ENCODE measurements around the gene SLC39A5.
"Not testable (repeated sequence)": the region's sequence is repeated elsewhere in the genome, so short reads cannot be mapped to it uniquely, and the experiment has no call there.

SLC39A5 gene

GRCh38 chr12:56193025-56193578, 36.7 kb upstream of the SLC39A5 start:
- no peak overlapping the region for H3K27ac ChIP-seq (replicated peaks; ENCODE audit: low read length)
- no peak overlapping the region for H3K4ac ChIP-seq (ENCODE audit: low read length)
- peak; percentile 65 for DNase-seq (ENCODE audit: low spot score)
- H3K4me1 ChIP-seq (ENCODE audit: control insufficient read depth in 2 of 2, insufficient read depth in 1 of 2, low read depth in 1 of 2, low read length in 2 of 2), result peaks cover under 1 to 4% of the 10 kb centered on the region in 2 donors
- no peak overlapping the region for H3K9ac ChIP-seq (ENCODE audit: low read depth, low read length, poor library complexity)
- no peak overlapping the region for H3K18ac ChIP-seq (ENCODE audit: low read length)
- no CpG with 5 or more reads among the region's 1 CpG for WGBS, 2 donors (ENCODE audit: extremely low coverage in 2 of 2, insufficient read length in 2 of 2, insufficient replicate concordance in 1 of 2)
- peak overlapping the region; percentile 74 for H2AFZ ChIP-seq (ENCODE audit: low read length)
- H3K79me1 ChIP-seq (ENCODE audit: low read depth, low read length), result no peaks in the 10 kb centered on the region
- no peak overlapping the region for H3K14ac ChIP-seq (ENCODE audit: low read length)
- H4K91ac ChIP-seq (ENCODE audit: low read depth, low read length, poor library complexity), result no peak overlapping the region
- H3K4me2 ChIP-seq (ENCODE audit: insufficient read depth, low read length, poor library complexity, severe bottlenecking), result no peak overlapping the region
- peaks cover 0 to under 1% of the 10 kb centered on the region in 2 donors for H3K36me3 ChIP-seq (replicated peaks in 1 of 2; ENCODE audit: control insufficient read depth in 2 of 2, insufficient read depth in 2 of 2, low read length in 2 of 2)
- no peak overlapping the region for H4K8ac ChIP-seq (ENCODE audit: low read depth, low read length)
- no peak overlapping the region for H2BK120ac ChIP-seq (ENCODE audit: low read depth, low read length)
- no peaks in the 10 kb centered on the region for H3K27me3 ChIP-seq (ENCODE audit: control insufficient read depth in 3 of 3, insufficient read depth in 3 of 3, low read depth in 1 of 3, low read length in 3 of 3)
- no peak overlapping the region for H2BK5ac ChIP-seq (ENCODE audit: low read length)
- no peak overlapping the region for H3K23ac ChIP-seq (ENCODE audit: low read depth, low read length, poor library complexity)
- no peak overlapping the region for H2BK15ac ChIP-seq (ENCODE audit: low read length)
- H2BK12ac ChIP-seq (ENCODE audit: low read length), result no peak overlapping the region
- H2AK5ac ChIP-seq (ENCODE audit: low read depth, low read length), result no peak overlapping the region
- H3K9me3 ChIP-seq (replicated peaks in 1 of 2; ENCODE audit: control insufficient read depth in 2 of 2, insufficient read depth in 1 of 2, low read depth in 1 of 2, low read length in 2 of 2), result no peaks in the 10 kb centered on the region
- H3K4me3 ChIP-seq (ENCODE audit: low read length in 2 of 2), result no peak overlapping the region

GRCh38 chr12:56196818-56197550, 32.9 kb upstream of the SLC39A5 start:
- not testable (repeated sequence) for H3K9ac ChIP-seq (ENCODE audit: low read depth, low read length, poor library complexity); H4K91ac ChIP-seq (ENCODE audit: low read depth, low read length, poor library complexity); H3K79me1 ChIP-seq (ENCODE audit: low read depth, low read length); H3K27ac ChIP-seq (replicated peaks; ENCODE audit: low read length); H2AK5ac ChIP-seq (ENCODE audit: low read depth, low read length); H3K18ac ChIP-seq (ENCODE audit: low read length); DNase-seq (ENCODE audit: low spot score); H2BK5ac ChIP-seq (ENCODE audit: low read length); H3K27me3 ChIP-seq (ENCODE audit: control insufficient read depth in 3 of 3, insufficient read depth in 3 of 3, low read depth in 1 of 3, low read length in 3 of 3); H2AFZ ChIP-seq (ENCODE audit: low read length); H2BK120ac ChIP-seq (ENCODE audit: low read depth, low read length); H4K8ac ChIP-seq (ENCODE audit: low read depth, low read length); H3K14ac ChIP-seq (ENCODE audit: low read length); H3K4me3 ChIP-seq (ENCODE audit: low read length in 2 of 2); H2BK15ac ChIP-seq (ENCODE audit: low read length); H2BK12ac ChIP-seq (ENCODE audit: low read length); H3K36me3 ChIP-seq (replicated peaks in 1 of 2; ENCODE audit: control insufficient read depth in 2 of 2, insufficient read depth in 2 of 2, low read length in 2 of 2); H3K4me1 ChIP-seq (ENCODE audit: control insufficient read depth in 2 of 2, insufficient read depth in 1 of 2, low read depth in 1 of 2, low read length in 2 of 2); H3K4ac ChIP-seq (ENCODE audit: low read length); H3K4me2 ChIP-seq (ENCODE audit: insufficient read depth, low read length, poor library complexity, severe bottlenecking); H3K9me3 ChIP-seq (replicated peaks in 1 of 2; ENCODE audit: control insufficient read depth in 2 of 2, insufficient read depth in 1 of 2, low read depth in 1 of 2, low read length in 2 of 2); H3K23ac ChIP-seq (ENCODE audit: low read depth, low read length, poor library complexity)
- WGBS, 2 donors (ENCODE audit: extremely low coverage in 2 of 2, insufficient read length in 2 of 2, insufficient replicate concordance in 1 of 2), result no CpG with 5 or more reads among the region's 11 CpGs

GRCh38 chr12:56197921-56198635, 31.8 kb upstream of the SLC39A5 start:
- Histone ChIP-seq H3K36me3 (replicated peaks in 1 of 2; ENCODE audit: control insufficient read depth in 2 of 2, insufficient read depth in 2 of 2, low read length in 2 of 2) (no peaks in the 10 kb centered on the region), H2BK120ac (ENCODE audit: low read depth, low read length) (no peak overlapping the region), H4K8ac (ENCODE audit: low read depth, low read length) (no peak overlapping the region), H2AK5ac (ENCODE audit: low read depth, low read length) (no peak overlapping the region), H2BK5ac (ENCODE audit: low read length) (no peak overlapping the region), H3K27ac (replicated peaks; ENCODE audit: low read length) (no peak overlapping the region), H3K4ac (ENCODE audit: low read length) (no peak overlapping the region), H2BK12ac (ENCODE audit: low read length) (no peak overlapping the region), H3K27me3 (ENCODE audit: control insufficient read depth in 3 of 3, insufficient read depth in 3 of 3, low read depth in 1 of 3, low read length in 3 of 3) (no peaks in the 10 kb centered on the region), H3K79me1 (ENCODE audit: low read depth, low read length) (no peaks in the 10 kb centered on the region), H3K14ac (ENCODE audit: low read length) (no peak overlapping the region), H3K18ac (ENCODE audit: low read length) (no peak overlapping the region), H3K9me3 (replicated peaks in 1 of 2; ENCODE audit: control insufficient read depth in 2 of 2, insufficient read depth in 1 of 2, low read depth in 1 of 2, low read length in 2 of 2) (no peaks in the 10 kb centered on the region), H3K4me1 (ENCODE audit: control insufficient read depth in 2 of 2, insufficient read depth in 1 of 2, low read depth in 1 of 2, low read length in 2 of 2) (no peaks in the 10 kb centered on the region), H3K23ac (ENCODE audit: low read depth, low read length, poor library complexity) (no peak overlapping the region), H2AFZ (ENCODE audit: low read length) (no peak overlapping the region), H3K4me3 (ENCODE audit: low read length in 2 of 2) (no peak overlapping the region), H3K4me2 (ENCODE audit: insufficient read depth, low read length, poor library complexity, severe bottlenecking) (no peak overlapping the region), H4K91ac (ENCODE audit: low read depth, low read length, poor library complexity) (no peak overlapping the region), H2BK15ac (ENCODE audit: low read length) (no peak overlapping the region), H3K9ac (ENCODE audit: low read depth, low read length, poor library complexity) (no peak overlapping the region)
- no peak for DNase-seq (ENCODE audit: low spot score)
- WGBS, 2 donors (ENCODE audit: extremely low coverage in 2 of 2, insufficient read length in 2 of 2, insufficient replicate concordance in 1 of 2), result no CpG with 5 or more reads among the region's 9 CpGs

GRCh38 chr12:56198836-56199235, 31.0 kb upstream of the SLC39A5 start:
- Histone ChIP-seq H3K36me3 (replicated peaks in 1 of 2; ENCODE audit: control insufficient read depth in 2 of 2, insufficient read depth in 2 of 2, low read length in 2 of 2) (no peaks in the 10 kb centered on the region), H3K4ac (ENCODE audit: low read length) (no peak overlapping the region), H3K9me3 (replicated peaks in 1 of 2; ENCODE audit: control insufficient read depth in 2 of 2, insufficient read depth in 1 of 2, low read depth in 1 of 2, low read length in 2 of 2) (no peaks in the 10 kb centered on the region), H4K91ac (ENCODE audit: low read depth, low read length, poor library complexity) (no peak overlapping the region), H3K27ac (replicated peaks; ENCODE audit: low read length) (no peak overlapping the region), H4K8ac (ENCODE audit: low read depth, low read length) (no peak overlapping the region), H2AFZ (ENCODE audit: low read length) (no peak overlapping the region), H2BK15ac (ENCODE audit: low read length) (no peak overlapping the region), H2BK120ac (ENCODE audit: low read depth, low read length) (no peak overlapping the region), H3K27me3 (ENCODE audit: control insufficient read depth in 3 of 3, insufficient read depth in 3 of 3, low read depth in 1 of 3, low read length in 3 of 3) (no peaks in the 10 kb centered on the region), H3K4me1 (ENCODE audit: control insufficient read depth in 2 of 2, insufficient read depth in 1 of 2, low read depth in 1 of 2, low read length in 2 of 2) (no peaks in the 10 kb centered on the region), H2BK5ac (ENCODE audit: low read length) (no peak overlapping the region), H3K9ac (ENCODE audit: low read depth, low read length, poor library complexity) (no peak overlapping the region), H2BK12ac (ENCODE audit: low read length) (no peak overlapping the region), H3K14ac (ENCODE audit: low read length) (no peak overlapping the region), H3K23ac (ENCODE audit: low read depth, low read length, poor library complexity) (no peak overlapping the region), H3K79me1 (ENCODE audit: low read depth, low read length) (no peaks in the 10 kb centered on the region), H3K4me3 (ENCODE audit: low read length in 2 of 2) (no peak overlapping the region), H3K18ac (ENCODE audit: low read length) (no peak overlapping the region), H2AK5ac (ENCODE audit: low read depth, low read length) (no peak overlapping the region), H3K4me2 (ENCODE audit: insufficient read depth, low read length, poor library complexity, severe bottlenecking) (no peak overlapping the region)
- no CpG with 5 or more reads among the region's 1 CpG for WGBS, 2 donors (ENCODE audit: extremely low coverage in 2 of 2, insufficient read length in 2 of 2, insufficient replicate concordance in 1 of 2)
- DNase-seq (ENCODE audit: low spot score), result no peak
